ENCODE data around the gene CEMIP.

Gene CEMIP

GRCh38 chr15:80789296-80789695, 10.1 kb downstream of the CEMIP start:
- DNase-seq: no peak

GRCh38 chr15:80789796-80790195, 10.6 kb downstream of the CEMIP start:
- no peak for DNase-seq

- DNase-seq: no peak
Observed at GRCh38 chr15:80790236-80790635, 11.1 kb downstream of the CEMIP start.

DNA sequence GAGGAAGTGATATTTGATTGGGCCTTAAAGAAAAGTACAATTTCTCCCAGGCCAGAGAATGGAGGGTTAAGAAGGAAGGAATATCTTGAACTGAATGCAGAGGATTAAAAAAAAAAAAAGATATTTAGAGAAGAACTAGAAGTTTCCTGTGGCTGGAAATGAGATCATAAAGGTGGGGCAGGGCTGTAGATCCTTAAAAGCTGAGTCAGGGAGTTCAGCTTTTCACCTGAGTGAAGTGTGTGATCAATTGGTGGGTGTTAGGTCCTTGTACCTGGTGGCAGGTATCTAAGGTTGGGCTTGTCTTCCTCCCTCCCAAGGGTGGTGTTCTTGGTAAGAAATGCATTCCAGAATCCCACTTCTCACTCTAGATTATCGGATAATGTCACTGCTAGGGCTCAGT, 11.8 kb downstream of the CEMIP start:
- DNase-seq: no peak

DNA sequence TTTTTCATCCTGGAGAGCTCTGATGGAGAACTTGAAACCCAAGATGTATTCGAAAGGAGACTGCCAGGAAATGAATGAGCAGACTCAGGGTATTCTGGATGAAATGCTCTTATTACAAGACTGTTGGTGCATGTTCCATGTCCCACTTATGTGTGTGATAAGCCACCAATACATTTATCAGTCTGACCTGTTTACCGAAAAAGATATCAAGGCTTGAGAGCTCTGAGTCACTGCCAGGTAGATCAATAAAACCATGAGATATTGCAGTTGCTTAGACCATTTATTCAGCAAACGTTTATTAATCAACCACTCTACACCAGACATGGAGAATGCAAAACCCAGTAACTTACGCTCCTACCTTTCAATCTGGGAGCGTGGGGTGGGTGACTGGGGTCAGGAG, 17.2 kb downstream of the CEMIP start:
- no peak for DNase-seq

DNA sequence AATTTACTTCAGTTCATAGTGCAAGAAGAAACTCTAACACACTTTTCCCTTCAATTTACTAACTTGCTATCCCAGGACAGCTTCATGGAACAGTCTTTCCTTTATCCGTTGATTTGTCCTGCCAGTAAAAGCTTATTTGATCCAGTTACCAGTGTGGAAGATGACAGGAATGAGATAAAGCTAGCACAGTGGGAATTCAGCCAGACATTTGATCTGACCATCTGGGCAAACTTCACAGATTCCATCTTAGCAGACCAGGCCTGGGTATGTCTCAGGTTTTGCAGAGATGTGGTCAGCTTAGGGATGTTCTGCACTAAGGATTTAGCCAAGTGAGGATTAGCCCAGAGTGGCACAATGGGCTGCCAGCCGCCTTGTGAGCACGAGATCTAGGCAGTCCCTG, 19.7 kb downstream of the CEMIP start:
- DNase-seq: no peak

GRCh38 chr15:80800067-80800466, 20.9 kb downstream of the CEMIP start:
- no peak for DNase-seq

- DNase-seq: no peak
Observed at GRCh38 chr15:80801891-80802680, 22.9 kb downstream of the CEMIP start.

DNA sequence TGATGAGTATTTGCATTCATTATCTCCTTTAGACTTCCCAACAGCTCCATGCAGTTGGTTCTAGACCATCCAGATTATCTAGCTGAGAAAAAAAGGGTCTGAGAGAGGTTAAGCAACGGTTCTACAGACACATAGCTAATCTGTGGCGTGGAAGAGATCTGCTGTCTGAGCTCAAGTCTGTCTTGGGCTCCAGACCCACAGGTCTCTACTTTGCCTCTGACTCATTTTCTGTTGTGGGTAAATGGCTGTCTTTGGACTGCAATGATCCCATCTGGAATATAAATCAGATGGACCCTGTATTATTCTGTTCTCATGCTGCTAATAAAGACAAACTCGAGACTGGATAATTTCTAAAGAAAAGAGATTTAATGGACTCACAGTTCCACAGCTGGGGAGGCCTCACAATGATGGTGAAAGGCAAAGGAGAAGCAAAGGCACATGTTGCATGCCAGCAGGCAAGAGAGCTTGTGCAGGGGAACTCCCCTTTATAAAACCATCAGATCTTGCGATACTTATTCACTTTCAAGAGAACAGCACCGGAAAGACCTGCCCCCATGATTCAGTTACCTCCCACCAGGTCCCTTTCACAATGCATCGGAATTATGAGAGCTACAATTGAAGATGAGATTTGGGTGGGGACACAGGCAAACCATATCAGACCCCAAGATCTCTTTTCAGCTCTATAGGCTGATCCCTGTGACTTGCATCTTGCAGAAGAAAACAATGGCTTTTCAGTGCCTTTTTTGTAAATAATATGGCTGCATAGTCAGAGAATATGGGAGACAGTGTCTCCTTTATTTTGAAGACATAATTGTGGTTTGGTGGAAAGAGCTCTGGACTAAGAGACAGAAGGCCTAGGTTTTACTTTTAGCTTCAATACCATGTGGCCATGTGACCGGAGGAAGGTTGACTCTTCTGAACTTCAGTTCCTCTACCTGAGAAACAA, 24.7 kb downstream of the CEMIP start:
- no peak for DNase-seq

GRCh38 chr15:80804970-80805495, 25.9 kb downstream of the CEMIP start:
- DNase-seq: no peak

- DNase-seq: no peak
Observed at GRCh38 chr15:80811781-80812315, 32.7 kb downstream of the CEMIP start.

DNA sequence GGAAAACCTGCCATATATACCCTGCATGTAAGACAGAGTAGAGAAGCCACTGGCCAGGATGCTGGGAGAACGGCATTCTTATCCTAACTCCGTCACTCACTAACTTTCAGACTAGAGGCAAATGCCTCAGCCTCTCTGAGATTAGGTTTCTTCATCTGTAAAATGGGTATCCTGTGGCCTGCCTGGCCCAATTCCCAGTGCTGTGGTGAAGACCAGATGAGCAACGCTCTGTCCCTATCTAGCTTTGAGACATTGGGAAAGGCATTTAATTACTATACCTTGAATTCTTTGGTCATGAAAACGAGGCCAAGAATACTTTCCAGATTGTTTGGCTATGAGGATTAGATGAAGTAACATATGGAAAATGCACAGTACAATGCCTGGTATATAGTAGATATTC, 35.9 kb downstream of the CEMIP start:
- no peak for DNase-seq

- DNase-seq: no peak
Observed at GRCh38 chr15:80816049-80816653, 37.0 kb downstream of the CEMIP start.

GRCh38 chr15:80816936-80817335, 37.8 kb downstream of the CEMIP start:
- no peak for DNase-seq

GRCh38 chr15:80817901-80818300, 38.7 kb downstream of the CEMIP start:
- no peak for DNase-seq

DNA sequence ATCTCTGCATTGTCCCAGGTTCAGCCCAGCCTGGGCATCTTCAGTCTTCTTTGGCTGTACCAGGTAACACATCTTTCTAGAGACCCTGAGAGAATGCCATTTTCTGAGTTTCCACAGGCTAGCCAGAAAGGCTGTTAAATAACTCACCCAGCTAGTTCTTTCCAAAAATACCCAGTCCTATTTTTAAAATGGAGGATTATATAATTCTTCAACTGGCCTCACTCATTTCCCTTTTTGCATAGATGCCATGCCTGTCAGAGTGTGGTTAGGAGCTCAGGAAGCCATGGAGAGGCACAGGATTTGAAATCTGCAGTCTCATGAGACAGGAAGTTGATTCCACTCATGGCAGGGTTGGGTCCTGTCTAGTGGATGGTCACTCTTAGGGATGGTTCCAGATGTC, 39.8 kb downstream of the CEMIP start:
- no peak for DNase-seq

- no peak for DNase-seq
Observed at GRCh38 chr15:80820092-80820491, 40.9 kb downstream of the CEMIP start.

DNA sequence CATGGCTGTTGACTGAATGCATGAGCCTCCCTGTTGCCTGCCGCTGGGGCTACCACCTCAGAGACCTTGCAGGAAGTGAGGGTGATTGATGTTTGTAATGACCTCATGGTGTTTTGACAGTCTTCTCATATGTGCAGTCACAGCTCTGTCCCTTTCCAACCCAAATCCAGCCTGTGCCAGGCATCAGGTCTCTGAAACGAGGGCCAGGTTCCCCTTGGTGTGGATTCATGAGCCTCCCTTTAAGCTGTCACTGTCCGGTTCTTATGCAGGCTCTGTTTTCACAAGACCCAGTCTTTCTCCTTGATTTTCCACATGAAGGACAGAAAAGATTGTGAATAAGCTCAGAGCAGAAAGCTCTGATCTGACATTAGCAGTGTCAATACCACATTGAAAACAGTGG, 43.1 kb downstream of the CEMIP start:
- no peak for DNase-seq

DNA sequence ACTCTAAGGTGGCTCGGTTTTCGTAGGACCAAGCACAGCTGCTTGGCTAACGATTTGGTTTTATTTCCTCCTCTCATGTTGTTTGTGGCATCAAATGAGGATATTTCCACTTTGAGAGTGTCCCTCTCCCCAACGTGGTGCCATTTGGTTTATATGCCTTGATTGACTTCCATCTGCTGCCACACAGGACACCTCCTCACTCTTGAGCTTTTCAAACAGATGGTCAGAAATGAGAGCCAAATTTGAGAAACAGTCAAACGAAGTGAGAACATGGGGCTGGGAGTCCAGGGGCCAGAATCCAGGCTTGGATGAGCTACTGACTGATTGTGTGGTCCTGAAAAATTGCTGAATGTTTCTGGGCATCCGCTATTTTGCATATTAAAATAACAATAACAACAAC, 43.5 kb downstream of the CEMIP start:
- no peak for DNase-seq

DNA sequence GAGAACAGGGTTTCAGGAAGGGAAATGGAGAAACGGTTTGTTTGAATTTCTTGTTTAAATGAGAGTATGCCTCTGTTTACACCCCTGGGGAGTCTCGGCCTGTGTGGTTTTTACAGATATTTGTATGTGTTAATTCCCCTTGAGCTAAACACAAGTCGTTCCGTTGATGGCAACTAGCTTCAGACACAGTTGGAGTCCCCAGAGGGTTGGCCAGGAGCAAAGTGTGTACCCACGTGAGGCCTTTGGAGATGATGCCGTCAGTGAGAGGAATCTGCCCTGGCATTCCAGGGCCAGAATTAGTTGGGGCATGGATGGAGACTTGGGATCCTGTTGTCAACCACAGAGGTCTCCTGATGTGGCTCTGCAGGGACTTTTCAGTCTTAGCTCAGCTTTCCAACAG, 44.0 kb downstream of the CEMIP start:
- DNase-seq: no peak

- no peak for DNase-seq
Observed at GRCh38 chr15:80823995-80824394, 44.8 kb downstream of the CEMIP start.

DNA sequence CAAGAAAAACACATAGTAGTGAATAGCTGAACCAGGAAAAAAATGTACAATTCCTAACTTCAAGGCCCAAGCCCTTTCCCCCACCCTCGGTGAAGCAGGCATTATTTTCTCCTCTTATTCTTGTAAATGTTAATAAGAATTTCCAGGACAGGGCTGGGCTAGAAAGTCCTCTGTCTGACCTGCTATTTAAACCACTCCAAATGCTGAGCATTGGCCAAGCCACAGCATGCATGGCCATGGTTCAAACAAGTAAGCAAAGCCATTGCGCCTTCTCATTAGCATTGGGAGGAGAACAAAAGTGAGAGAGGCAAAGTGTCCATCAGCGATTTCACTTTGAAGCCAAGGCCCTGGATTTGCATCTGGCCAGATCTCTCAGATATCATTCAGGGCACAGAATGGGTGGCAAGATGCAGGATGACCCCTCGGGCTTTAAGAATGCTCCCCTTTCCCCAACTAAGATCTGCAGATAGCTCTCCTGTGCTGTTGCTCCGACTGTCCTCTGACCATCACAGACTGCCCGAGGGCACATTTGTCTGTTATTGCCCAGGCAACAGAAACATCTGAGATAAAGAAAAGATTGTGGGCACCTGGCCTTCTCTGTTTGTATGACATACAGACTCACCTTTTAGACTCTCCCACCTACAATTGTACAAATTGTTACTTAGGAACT, 46.3 kb downstream of the CEMIP start:
- no peak for DNase-seq

GRCh38 chr15:80828796-80829195, 49.6 kb downstream of the CEMIP start:
- no peak for DNase-seq

All from activated CD4-positive, CD25-positive, alpha-beta regulatory T cell (primary cell).